Pancreas (tissue), 10 donors: ENCODE data around the gene SLCO4C1. TPM values are rescaled to one million over a fixed set of nuclear protein-coding genes. Genes with fewer than 3 reads are reported as not detected.

Experiments used
- ATAC-seq, 4 donors: fragments of 200-7000 bp; cut with Tn5 transposase; one replicate each; pipeline versions ENCODE4 v1.8.0 to v1.9.1; 2020; ENCODE audit warnings: mild to moderate bottlenecking in 4 of 4, moderate library complexity in 4 of 4
- DNase-seq, 6 donors: peaks; one replicate each; pipeline ENCODE4 v3.0.0-alpha.2; 2020
- FAIRE-seq: peaks from 2 replicates; lab custom pipeline; 2012; peaks lifted over from hg19 to GRCh38; lab: Jason Lieb, UNC
- H3K27ac ChIP-seq, 4 donors: fragments of 200-600 bp; sonication (generic); 1 replicate in 3 of 4; 2 replicates in 1 of 4; pipeline versions ENCODE4 v1.5.0 to v1.8.0; 2020
- H3K27me3 ChIP-seq, 4 donors: fragments of 200-600 bp; one replicate each; pipeline ENCODE4 v1.8.0; 2021
- H3K36me3 ChIP-seq, 3 donors: fragments of 200-600 bp; sonication (generic) in 1 of 3; one replicate each; pipeline versions ENCODE4 v1.5.0 to v1.8.0; 2020 to 2021
- H3K4me1 ChIP-seq, 3 donors: fragments of 200-600 bp; one replicate each; pipeline ENCODE4 v1.8.0; 2021
- H3K4me3 ChIP-seq, 4 donors: fragments of 200-600 bp; sonication (generic) in 2 of 4; one replicate each; pipeline versions ENCODE4 v1.5.0 to v1.8.0; 2020 to 2021
- H3K9me3 ChIP-seq, 4 donors: fragments of 200-600 bp; one replicate each; pipeline ENCODE4 v1.8.0; 2021
- CTCF ChIP-seq, 4 donors: fragments of 200-600 bp; sonication (generic) in 3 of 4; IDR thresholded peaks; one replicate each; pipeline versions ENCODE4 v1.5.0 to v1.8.0; 2021; ENCODE audit warnings: antibody characterized with exemption in 4 of 4
- WGBS, 2 donors: extraction: QIAGEN DNeasy Blood & Tissue Kit; methylation state at CpG; one replicate each; pipeline ENCODE4 v1.1.7; 2013; 5-methylcytosine and 5-hydroxymethylcytosine counted together
- intact Hi-C, 3 donors: fragments of 100-400 bp; cut with DNase I; formaldehyde crosslinking; loops; one replicate each; pipeline versions ENCODE4 v1.11.1 to v1.14.2; 2022
- polyA plus RNA-seq, 2 donors: library from polyadenylated mRNA; stranded (reverse); fragments of 200-250 nt; gene quantifications; one replicate each; pipeline ENCODE4 v1.2.3, GENCODE V29; 2013
- total RNA-seq, 6 donors: library from RNA; stranded (reverse); fragmentation: NEBNext Ultra II Directional in 4 of 6; extraction: Animal tissue kit (Norgen Biotek cat#: 25700) in 4 of 6; gene quantifications; one replicate each; pipeline versions ENCODE4 v1.2.1 to v1.2.4, GENCODE V29; 2021 to 2023
- donor health status: healthy with polysubstance abuse.
- donor health status: DM: no; HTN: no; CAD: no; lungs with moderate emphysema.
- donor health status: DM: no; HTN: no; CAD: no.
- donor health status: control.
- donor health status: control.
- donor health status: Bipolar disorder and iron deficiency.
- donor health status: DM: yes; HTN: yes; CAD: no.
- donor health status: DM: no; HTN: no; CAD: no.
- donor health status: DM: no; HTN: no; CAD: no.
- donor health status: DM: yes; HTN: yes; CAD: no.

The SLCO4C1 gene
- total and polyA plus RNA-seq, 8 donors = 0.19 to 1.1 (median 0.63) TPM

- Histone ChIP-seq H3K9me3 (no peaks in the 10 kb centered on the region), H3K4me1 (peaks cover 0 to 6% (median 0%) of the 10 kb centered on the region in 3 donors), H3K36me3 (no peaks in the 10 kb centered on the region), H3K27ac (no peak overlapping the region), H3K4me3 (no peak overlapping the region), H3K27me3 (no peaks in the 10 kb centered on the region)
- intact Hi-C loops = no loop called here
- 79 to 82% methylated on average over 1 of the region's 1 CpG for WGBS, 2 donors
- TF ChIP-seq CTCF (IDR thresholded peaks at IDR 0.05) = no peak
- FAIRE-seq (no peak), DNase-seq (no peak), ATAC-seq (no peak)
Measured at GRCh38 chr5:102288630-102289029, 7.5 kb downstream of the SLCO4C1 start.

- Histone ChIP-seq H3K4me1 (peaks cover 0 to 6% (median 0%) of the 10 kb centered on the region in 3 donors), H3K9me3 (no peaks in the 10 kb centered on the region), H3K27me3 (no peaks in the 10 kb centered on the region), H3K36me3 (no peaks in the 10 kb centered on the region), H3K27ac (no peak overlapping the region), H3K4me3 (no peak overlapping the region)
- DNase-seq (no peak), ATAC-seq (no peak), FAIRE-seq (no peak)
- WGBS, 2 donors = 84 to 89% methylated on average over 2 of the region's 2 CpGs
- TF ChIP-seq CTCF (IDR thresholded peaks at IDR 0.05) = no peak
- intact Hi-C loops = no loop called here
Measured at GRCh38 chr5:102286476-102286875, 9.6 kb downstream of the SLCO4C1 start.

- H3K4me3 ChIP-seq = no peak overlapping the region
- H3K27me3 ChIP-seq = no peaks in the 10 kb centered on the region
- no peaks in the 10 kb centered on the region for H3K9me3 ChIP-seq
- H3K4me1 ChIP-seq = no peaks in the 10 kb centered on the region
- 76 to 85% methylated on average over 2 of the region's 2 CpGs for WGBS, 2 donors
- DNase-seq (no peak), ATAC-seq (no peak), FAIRE-seq (no peak)
- no peaks in the 10 kb centered on the region for H3K36me3 ChIP-seq
- intact Hi-C loops = no loop called here
- no peak overlapping the region for H3K27ac ChIP-seq
- TF ChIP-seq CTCF (IDR thresholded peaks at IDR 0.05) = no peak
Measured at GRCh38 chr5:102283102-102283797, 12.8 kb downstream of the SLCO4C1 start.

GRCh38 chr5:102279711-102280110, 16.4 kb downstream of the SLCO4C1 start:
- Histone ChIP-seq H3K4me3 (no peak overlapping the region), H3K36me3 (no peaks in the 10 kb centered on the region), H3K4me1 (no peaks in the 10 kb centered on the region), H3K9me3 (no peaks in the 10 kb centered on the region), H3K27me3 (no peaks in the 10 kb centered on the region), H3K27ac (no peak overlapping the region)
- intact Hi-C loops = no loop called here
- no peak for TF ChIP-seq CTCF (IDR thresholded peaks at IDR 0.05)
- WGBS, 2 donors = 65 to 86% methylated on average over 1 of the region's 1 CpG
- ATAC-seq (no peak), FAIRE-seq (no peak), DNase-seq (no peak)

GRCh38 chr5:102278231-102278630, 17.9 kb downstream of the SLCO4C1 start:
- no peaks in the 10 kb centered on the region for H3K9me3 ChIP-seq
- no peaks in the 10 kb centered on the region for H3K36me3 ChIP-seq
- DNase-seq (no peak), ATAC-seq (no peak), FAIRE-seq (no peak)
- 86 to 93% methylated on average over 2 of the region's 2 CpGs for WGBS, 2 donors
- H3K27ac ChIP-seq = no peak overlapping the region
- H3K27me3 ChIP-seq = no peaks in the 10 kb centered on the region
- no peak overlapping the region for H3K4me3 ChIP-seq
- intact Hi-C loops = no loop called here
- no peak for TF ChIP-seq CTCF (IDR thresholded peaks at IDR 0.05)
- no peaks in the 10 kb centered on the region for H3K4me1 ChIP-seq
